ENCODE measurements around the gene WDR54. TPM values are rescaled to one million over a fixed set of nuclear protein-coding genes. Genes with fewer than 3 reads are reported as not detected.
A peak's percentile ranks its signal among the peaks of the same experiment; 100 is the strongest.

WDR54 gene
- total and polyA plus RNA-seq, 10 of the 15 experiments (the other 5 are each of a cell fraction or from before 2014, with no cell fraction given) = 38.2 to 116 (median 89.1) TPM

GRCh38 chr2:74423231-74424095, 1.9 kb downstream of the WDR54 start:
- no peak for FAIRE-seq
- H3K36me3 ChIP-seq (ENCODE audit: control insufficient read depth in 2 of 2, insufficient read depth in 2 of 2, low read length in 1 of 2) = peaks cover 0 to 12% of the 10 kb centered on the region in 2 experiments; a peak in 1 of 4 replicates

More at GRCh38 chr2:74423231-74424095, 1.9 kb downstream of the WDR54 start:
- Histone ChIP-seq H3K9me3 (replicated peaks; ENCODE audit: control insufficient read depth, insufficient read depth, low read length) (no peaks in the 10 kb centered on the region), H3K4me2 (ENCODE audit: control insufficient read depth, insufficient read depth) (no peak overlapping the region; the same call in 1 of the 2 replicates), H3K79me2 (ENCODE audit: control insufficient read depth, insufficient read depth, low read length) (peaks cover 9% of the 10 kb centered on the region), H3K4me1 (ENCODE audit: control insufficient read depth, insufficient read depth, low read length) (peaks cover 22% of the 10 kb centered on the region), H4K20me1 (ENCODE audit: control insufficient read depth, insufficient read depth) (no peaks in the 10 kb centered on the region), H3K27me3 (replicated peaks in 1 of 2; ENCODE audit: control insufficient read depth in 2 of 2, insufficient read depth in 2 of 2, low read length in 1 of 2) (no peaks in the 10 kb centered on the region), H3K4me3 (peak overlapping the region; percentile 1; the same call in 1 of the 2 replicates), H3K9ac (ENCODE audit: control insufficient read depth, insufficient read depth, low read length) (no peak overlapping the region), H2AFZ (ENCODE audit: control insufficient read depth, low read depth, low read length) (no peak overlapping the region), H3K27ac (ENCODE audit: control insufficient read depth, insufficient read depth) (no peak overlapping the region)
- in situ Hi-C loops (cut with MboI) = no loop called here
- WGBS (ENCODE audit: insufficient coverage, insufficient replicate concordance, low lambda C conversion rate, missing lambda C conversion rate) = 86% methylated on average over 9 of the region's 9 CpGs
- ChIA-PET SMC1A (ENCODE audit: uncharacterized antibody, unreplicated experiment) (interaction anchor here (1.6 kb wide), 1 partner anchor 8 kb away, joined by 4 read pairs; no protein-coding TSS in a partner anchor), RAD21 (ENCODE audit: unreplicated experiment) (interaction anchor here (0.6 to 1.5 kb wide), 3 partner anchors 10 to 31 kb away, joined by 3 read pairs; no protein-coding TSS in a partner anchor), POLR2A (interaction anchor here (0.7 to 0.9 kb wide), 2 partner anchors 15 to 17 kb away, joined by 3 read pairs; no protein-coding TSS in a partner anchor), CTCF (no interaction called here)
- intact Hi-C loops (cut with micrococcal nuclease; ENCODE audit: unreplicated experiment) = no loop called here
- ATAC-seq = no peak
- DNase-seq (ENCODE audit: low read depth, low spot score) = no peak
- TF ChIP-seq EED (IDR thresholded peaks at IDR 0.05; ENCODE audit: low read depth) (no peak), NRF1 (conservative IDR thresholded peaks at IDR 0.05; ENCODE audit: low read depth, low read length) (no peak), CHD2 (IDR thresholded peaks at IDR 0.05; ENCODE audit: borderline replicate concordance, low read depth, low read length) (no peak), ZBTB4 (CRISPR knock-in tag; IDR thresholded peaks at IDR 0.05) (no peak), RUNX3 (IDR thresholded peaks at IDR 0.05; ENCODE audit: low read length) (no peak), HDAC2 (IDR thresholded peaks at IDR 0.05) (no peak), JUND (IDR thresholded peaks at IDR 0.05; ENCODE audit: low read depth, low read length) (no peak), POLR2AphosphoS2 (IDR thresholded peaks at IDR 0.05; ENCODE audit: low read depth, low read length) (no peak), ATF7 (IDR thresholded peaks at IDR 0.05; ENCODE audit: low read depth) (no peak), STAT1 (conservative IDR thresholded peaks at IDR 0.05) (no peak), HCFC1 (IDR thresholded peaks at IDR 0.05; ENCODE audit: low read length) (no peak), CBFB (IDR thresholded peaks at IDR 0.05; ENCODE audit: low read depth) (no peak), ZNF217 (IDR thresholded peaks at IDR 0.05) (no peak), ZBED1 (IDR thresholded peaks at IDR 0.05; ENCODE audit: borderline replicate concordance) (no peak)
- no TSS peak for BruUV-seq (replicated peaks)

Measured in GM12878 (cell line).